Bronchial epithelial cell (primary cell): ENCODE data around the gene MGAT5. TPM values are rescaled to one million over a fixed set of nuclear protein-coding genes. Genes with fewer than 3 reads are reported as not detected.

Source experiments
- DNase-seq: peaks from one replicate; pipeline ENCODE4 v3.0.0-alpha.2; 2010; ENCODE audit warnings: low read depth
- FAIRE-seq: peaks from 2 replicates; lab custom pipeline; 2011; peaks lifted over from hg19 to GRCh38; lab: Jason Lieb, UNC
- H3K27me3 ChIP-seq: 2 replicates; pipeline ENCODE4 v1.5.1; 2011; ENCODE audit warnings: low read length; ENCODE audit not compliant: control insufficient read depth, insufficient read depth
- H3K36me3 ChIP-seq: 2 replicates; pipeline ENCODE4 v1.5.1; 2011; ENCODE audit warnings: low read length; ENCODE audit not compliant: control insufficient read depth, insufficient read depth
- H3K4me3 ChIP-seq: 2 replicates; pipeline ENCODE4 v1.5.1; 2011; ENCODE audit warnings: mild to moderate bottlenecking, low read depth, low read length, control low read depth
- total RNA-seq: library from RNA; depleted of rRNA; stranded (reverse); fragments of >200 nt; gene quantifications from 2 replicates; pipeline ENCODE4 v1.2.1, GENCODE V29; 2014
- TF ChIP-seq, protein P1 (sequence below): IDR thresholded peaks from 2 replicates; pipeline ENCODE4 v1.5.1; 2011; ENCODE audit warnings: mild to moderate bottlenecking, moderate library complexity, low read length, control low read depth, inconsistent platforms; ENCODE audit not compliant: insufficient read depth, severe bottlenecking

The MGAT5 gene
- total RNA-seq, 1 donor from 2014 or later, result 48.7 TPM

DNA sequence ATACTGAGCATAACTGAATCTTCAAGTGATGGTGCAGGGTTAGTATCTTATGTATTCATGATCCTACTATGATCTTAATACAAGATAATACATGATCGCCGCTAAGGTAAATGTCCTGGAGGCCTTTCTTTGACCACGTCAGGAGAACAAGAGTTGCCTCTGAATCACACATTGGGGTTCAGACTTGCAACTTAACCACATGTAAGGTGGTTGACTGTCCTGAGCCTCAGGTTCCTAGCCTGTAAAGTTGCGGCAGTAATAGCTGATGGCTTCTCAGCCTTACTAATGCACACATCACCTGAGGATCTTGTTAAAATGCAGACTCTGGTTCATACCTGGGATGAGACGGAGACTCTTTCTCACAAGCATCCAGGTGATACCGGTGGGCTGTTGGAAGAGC lies 112.5 kb downstream of the MGAT5 start:
- TF ChIP-seq, protein P1, sequence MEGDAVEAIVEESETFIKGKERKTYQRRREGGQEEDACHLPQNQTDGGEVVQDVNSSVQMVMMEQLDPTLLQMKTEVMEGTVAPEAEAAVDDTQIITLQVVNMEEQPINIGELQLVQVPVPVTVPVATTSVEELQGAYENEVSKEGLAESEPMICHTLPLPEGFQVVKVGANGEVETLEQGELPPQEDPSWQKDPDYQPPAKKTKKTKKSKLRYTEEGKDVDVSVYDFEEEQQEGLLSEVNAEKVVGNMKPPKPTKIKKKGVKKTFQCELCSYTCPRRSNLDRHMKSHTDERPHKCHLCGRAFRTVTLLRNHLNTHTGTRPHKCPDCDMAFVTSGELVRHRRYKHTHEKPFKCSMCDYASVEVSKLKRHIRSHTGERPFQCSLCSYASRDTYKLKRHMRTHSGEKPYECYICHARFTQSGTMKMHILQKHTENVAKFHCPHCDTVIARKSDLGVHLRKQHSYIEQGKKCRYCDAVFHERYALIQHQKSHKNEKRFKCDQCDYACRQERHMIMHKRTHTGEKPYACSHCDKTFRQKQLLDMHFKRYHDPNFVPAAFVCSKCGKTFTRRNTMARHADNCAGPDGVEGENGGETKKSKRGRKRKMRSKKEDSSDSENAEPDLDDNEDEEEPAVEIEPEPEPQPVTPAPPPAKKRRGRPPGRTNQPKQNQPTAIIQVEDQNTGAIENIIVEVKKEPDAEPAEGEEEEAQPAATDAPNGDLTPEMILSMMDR, result no peak
- Histone ChIP-seq H3K27me3 (no peaks in the 10 kb centered on the region), H3K4me3 (no peak overlapping the region), H3K36me3 (peaks cover 1% of the 10 kb centered on the region)
- peak; percentile 75 for DNase-seq
- no peak for FAIRE-seq

DNA sequence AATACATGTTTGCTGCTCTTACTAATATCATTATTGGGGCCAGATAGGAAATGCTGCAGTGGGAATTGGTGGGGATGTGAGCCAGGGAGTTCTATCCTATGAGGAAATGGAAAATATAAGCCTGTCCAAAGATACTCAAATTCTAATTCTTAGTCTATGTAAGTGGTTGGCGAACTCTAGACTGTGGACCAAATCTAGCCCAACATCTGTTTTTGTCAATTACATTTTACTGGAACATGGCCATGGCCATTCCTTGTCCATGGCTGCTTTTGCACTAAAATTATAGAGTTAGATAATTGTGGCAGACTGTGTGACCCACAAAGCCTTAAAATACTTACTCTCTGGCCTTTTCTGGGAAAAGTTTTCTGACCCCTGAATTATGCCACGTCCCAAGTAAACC lies 113.3 kb downstream of the MGAT5 start:
- H3K36me3 ChIP-seq, result peaks cover 1% of the 10 kb centered on the region
- H3K4me3 ChIP-seq, result no peak overlapping the region
- FAIRE-seq, result no peak
- H3K27me3 ChIP-seq, result no peaks in the 10 kb centered on the region
- DNase-seq, result no peak
- TF ChIP-seq, protein P1, result no peak

DNA sequence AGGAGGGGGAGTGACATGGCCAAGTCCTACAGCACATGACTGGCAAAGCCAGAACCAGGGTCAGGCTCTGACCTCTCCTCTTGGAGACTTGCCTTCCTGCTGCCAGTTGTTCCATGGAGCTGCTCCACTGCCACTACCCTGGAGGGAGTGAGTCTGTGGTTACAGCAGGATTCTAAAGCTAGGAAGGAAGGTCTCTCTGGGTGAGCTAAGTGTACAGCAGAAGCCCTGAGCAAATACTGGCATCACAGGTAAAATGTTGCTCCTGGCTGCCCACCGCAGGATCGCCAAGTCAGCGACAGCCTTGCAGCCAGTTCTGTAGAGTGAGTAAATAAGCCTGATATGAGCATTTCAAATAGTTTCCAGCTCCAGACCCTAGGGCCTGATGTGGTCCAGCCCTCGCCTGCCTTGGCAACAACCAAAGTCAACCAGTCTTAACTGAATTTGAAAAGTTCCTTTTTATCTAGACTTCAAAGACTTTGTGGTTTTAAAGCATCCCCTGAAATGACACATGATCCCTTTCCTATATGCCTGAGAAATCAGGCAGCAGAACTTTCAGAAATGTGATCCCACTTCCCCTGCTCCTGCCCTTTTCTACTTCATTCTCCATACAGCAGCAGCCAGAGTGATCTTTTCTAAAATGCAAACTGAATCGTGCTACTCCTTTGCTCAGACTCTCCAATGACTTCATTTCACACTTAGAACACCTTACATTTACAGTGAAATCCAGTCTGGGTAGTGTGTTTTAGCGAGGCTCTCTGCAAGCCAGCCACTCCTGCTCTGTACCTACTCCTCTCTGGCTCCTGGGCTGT lies 114.3 kb downstream of the MGAT5 start:
- no peaks in the 10 kb centered on the region for H3K27me3 ChIP-seq
- TF ChIP-seq, protein P1, result no peak
- no peak overlapping the region for H3K4me3 ChIP-seq
- FAIRE-seq (no peak), DNase-seq (no peak)
- no peaks in the 10 kb centered on the region for H3K36me3 ChIP-seq

DNA sequence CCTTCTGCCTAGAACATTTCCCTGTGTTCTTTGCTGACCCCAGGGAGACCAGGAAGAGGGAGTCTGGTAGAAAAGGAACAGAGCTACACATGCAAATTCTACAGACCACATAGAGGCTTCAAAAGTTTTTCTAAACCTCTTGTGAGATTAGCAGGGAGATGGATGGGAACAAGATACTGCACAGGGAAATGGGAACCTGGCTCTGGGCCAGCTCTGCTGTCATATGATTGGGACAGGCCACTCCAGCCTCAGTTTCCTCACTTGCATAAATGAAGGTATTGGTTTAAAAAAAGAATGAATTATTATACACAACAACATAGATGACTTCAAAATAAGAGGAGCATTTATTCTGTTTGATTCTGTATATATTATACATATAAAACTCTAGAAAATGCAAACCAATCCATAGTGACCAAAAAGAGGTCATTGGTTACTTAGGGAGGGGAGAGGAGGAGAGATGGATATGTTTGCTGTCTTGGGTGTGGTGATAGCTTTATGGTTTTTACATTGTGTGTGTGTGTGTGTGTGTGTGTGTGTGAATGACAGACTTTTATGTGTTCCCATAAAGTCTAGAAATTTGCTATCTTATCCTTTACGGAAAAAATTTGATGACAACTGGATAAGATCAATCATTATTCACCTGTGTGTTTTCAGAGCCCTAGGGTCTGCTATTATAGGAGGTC lies 115.5 kb downstream of the MGAT5 start:
- no peak overlapping the region for H3K4me3 ChIP-seq
- no peak for DNase-seq
- TF ChIP-seq, protein P1, result no peak
- H3K36me3 ChIP-seq, result no peaks in the 10 kb centered on the region
- no peaks in the 10 kb centered on the region for H3K27me3 ChIP-seq
- FAIRE-seq, result no peak

DNA sequence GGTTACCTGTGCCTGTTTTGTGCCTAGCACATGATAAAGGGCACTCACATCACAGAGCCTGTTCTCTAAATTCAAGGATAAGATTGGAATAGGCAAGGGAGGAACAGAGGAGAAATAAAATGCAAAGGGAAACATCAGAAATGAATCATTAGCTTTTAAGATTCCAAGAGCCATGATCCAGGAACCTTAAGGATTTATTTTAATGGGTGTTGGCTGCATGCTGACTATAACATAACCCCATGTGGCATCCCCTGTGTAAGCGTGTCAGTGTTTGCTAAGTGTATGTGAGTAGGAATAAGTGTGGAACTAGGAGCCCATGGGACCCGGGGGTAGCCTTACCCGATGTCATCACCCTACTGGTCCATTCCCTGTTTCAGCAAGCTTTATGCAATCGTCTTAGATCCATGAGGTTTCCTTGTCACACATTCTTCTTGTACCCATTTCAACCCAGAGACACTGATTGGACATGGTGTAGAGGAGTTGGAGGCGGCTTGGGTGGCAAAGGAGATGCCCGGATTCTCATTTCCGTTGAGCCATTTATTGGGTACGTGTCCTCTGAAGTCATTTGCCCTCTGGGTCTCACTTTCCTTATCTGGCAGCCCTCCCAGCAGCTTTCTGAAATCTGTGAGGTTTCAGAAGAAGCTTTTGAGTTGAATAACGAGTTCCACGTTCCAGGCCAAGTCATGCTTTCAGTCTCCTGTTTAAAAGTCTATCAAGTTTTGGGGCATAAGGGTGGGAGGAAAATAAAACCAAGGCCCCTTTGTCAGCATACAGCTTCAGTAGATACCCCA lies 117.0 kb downstream of the MGAT5 start:
- FAIRE-seq, result no peak
- DNase-seq, result no peak
- Histone ChIP-seq H3K4me3 (no peak overlapping the region), H3K27me3 (no peaks in the 10 kb centered on the region), H3K36me3 (no peaks in the 10 kb centered on the region)
- TF ChIP-seq, protein P1, result no peak
